IMR-90 (cell line): Measurements from ENCODE around the gene SCFD2. TPM values are rescaled to one million over a fixed set of nuclear protein-coding genes. Genes with fewer than 3 reads are reported as not detected.
A peak's percentile ranks its signal among the peaks of the same experiment; 100 is the strongest.

ENCODE experiments used
- ATAC-seq: fragments of 200-7000 bp; cut with Tn5 transposase; 2 replicates; pipeline ENCODE4 v1.9.1; 2020; ENCODE audit warnings: low read depth, mild to moderate bottlenecking, moderate library complexity
- BruUV-seq: library from RNA; stranded (reverse); fragments of 400-500 nt; replicated peaks from 2 replicates; lab custom pipeline; 2021; lab: Mats Ljungman, UMichigan
- CTCF ChIA-PET: fragments of 300-600 bp; formaldehyde crosslinking; extraction: SDS; loops from one replicate; lab custom pipeline; 2021; ENCODE audit warnings: antibody characterized with exemption; lab: Yijun Ruan, JAX
- POLR2A ChIA-PET: fragments of 300-600 bp; sonication (Branson Sonifier 250); formaldehyde crosslinking; loops from one replicate; lab custom pipeline; 2022; ENCODE audit warnings: antibody characterized with exemption; ENCODE audit not compliant: unreplicated experiment; lab: Charles Lee
- DNase-seq: peaks from one replicate; pipeline ENCODE4 v3.0.0; 2013
- H2AFZ ChIP-seq: replicated peaks from 2 replicates; pipeline ENCODE3; 2013; ENCODE audit warnings: low read length, mild to moderate bottlenecking; ENCODE audit not compliant: poor library complexity
- H2AK5ac ChIP-seq: 2 replicates; pipeline ENCODE4 v1.6.1; 2013; ENCODE audit warnings: low read depth, low read length, inconsistent platforms
- H2AK9ac ChIP-seq: replicated peaks from 2 replicates; pipeline ENCODE3; 2013; ENCODE audit warnings: mild to moderate bottlenecking, low read depth, low read length, moderate library complexity; ENCODE audit not compliant: poor library complexity
- H2BK120ac ChIP-seq: 2 replicates; pipeline ENCODE4 v1.6.1; 2013; ENCODE audit warnings: low read depth, low read length, inconsistent platforms
- H2BK15ac ChIP-seq: 3 replicates; pipeline ENCODE4 v1.6.1; 2013; ENCODE audit warnings: low read depth, low read length, inconsistent platforms
- H2BK20ac ChIP-seq: 2 replicates; pipeline ENCODE4 v1.6.1; 2013; ENCODE audit warnings: low read depth, mild to moderate bottlenecking, inconsistent platforms, low read length, moderate library complexity
- H2BK5ac ChIP-seq: 2 replicates; pipeline ENCODE4 v1.6.1; 2013; ENCODE audit warnings: mild to moderate bottlenecking, low read depth, low read length, inconsistent platforms; ENCODE audit not compliant: poor library complexity, severe bottlenecking
- H3K14ac ChIP-seq: replicated peaks from 2 replicates; pipeline ENCODE4 v1.6.1; 2013; ENCODE audit warnings: low read depth, low read length, inconsistent platforms
- H3K18ac ChIP-seq: 2 replicates; pipeline ENCODE4 v1.6.1; 2013; ENCODE audit warnings: low read depth, low read length, control low read depth
- H3K23ac ChIP-seq: 2 replicates; pipeline ENCODE4 v1.6.1; 2013; ENCODE audit warnings: low read depth, low read length, inconsistent platforms
- H3K27ac ChIP-seq: 2 replicates; pipeline ENCODE4 v1.5.1; 2013; ENCODE audit warnings: mild to moderate bottlenecking, control low read depth, low read length; ENCODE audit not compliant: insufficient read depth
- H3K27me3 ChIP-seq: 2 replicates; pipeline ENCODE4 v1.6.1; 2013; ENCODE audit warnings: low read length; ENCODE audit not compliant: control insufficient read depth, insufficient read depth
- H3K36me3 ChIP-seq: 2 replicates; pipeline ENCODE4 v1.6.1; 2013; ENCODE audit warnings: low read length, mixed read lengths; ENCODE audit not compliant: control insufficient read depth, insufficient read depth
- H3K4ac ChIP-seq: 2 replicates; pipeline ENCODE4 v1.6.1; 2013; ENCODE audit warnings: low read depth, low read length, inconsistent platforms
- H3K4me1 ChIP-seq: 2 replicates; pipeline ENCODE4 v1.6.1; 2013; ENCODE audit warnings: low read length, mixed read lengths; ENCODE audit not compliant: control insufficient read depth, insufficient read depth
- H3K4me2 ChIP-seq: 2 replicates; pipeline ENCODE4 v1.6.1; 2013; ENCODE audit warnings: low read depth, mild to moderate bottlenecking, control low read depth, low read length, moderate library complexity
- H3K4me3 ChIP-seq: 2 replicates; pipeline ENCODE4 v1.5.1; 2013; ENCODE audit warnings: low read depth, mild to moderate bottlenecking, control low read depth, low read length, moderate library complexity; ENCODE audit not compliant: insufficient read depth
- H3K56ac ChIP-seq: 2 replicates; pipeline ENCODE4 v1.6.1; 2013; ENCODE audit warnings: low read length, inconsistent platforms; ENCODE audit not compliant: insufficient read depth; ENCODE audit errors: extremely low read depth
- H3K79me1 ChIP-seq, 2 experiments: 2 replicates each; pipeline ENCODE4 v1.6.1; 2013; ENCODE audit warnings: low read length in 2 of 2, inconsistent platforms in 1 of 2, low read depth in 1 of 2
- H3K9ac ChIP-seq: 2 replicates; pipeline ENCODE4 v1.6.1; 2013; ENCODE audit warnings: low read depth, low read length, control low read depth
- H3K9me1 ChIP-seq: 2 replicates; pipeline ENCODE4 v1.6.1; 2013; ENCODE audit warnings: low read length, inconsistent platforms; ENCODE audit not compliant: insufficient read depth
- H3K9me3 ChIP-seq: 2 replicates; pipeline ENCODE4 v1.6.1; 2013; ENCODE audit warnings: low read length; ENCODE audit not compliant: control insufficient read depth, insufficient read depth
- H4K20me1 ChIP-seq: 2 replicates; pipeline ENCODE4 v1.6.1; 2013; ENCODE audit warnings: low read length, inconsistent platforms; ENCODE audit not compliant: insufficient read depth
- H4K5ac ChIP-seq: 2 replicates; pipeline ENCODE4 v1.6.1; 2013; ENCODE audit warnings: mild to moderate bottlenecking, low read depth, low read length, control low read depth
- H4K8ac ChIP-seq, 2 experiments: 2 replicates each; pipeline ENCODE4 v1.6.1; 2013; ENCODE audit warnings: low read depth in 2 of 2, low read length in 2 of 2, control low read depth in 1 of 2, inconsistent platforms in 1 of 2
- H4K91ac ChIP-seq: 2 replicates; pipeline ENCODE4 v1.6.1; 2013; ENCODE audit warnings: low read depth, low read length, inconsistent platforms; ENCODE audit not compliant: insufficient read depth
- BHLHE40 ChIP-seq: fragments of 150-350 bp; IDR thresholded peaks from 2 replicates; pipeline ENCODE4 v1.6.1; 2016; ENCODE audit warnings: mild to moderate bottlenecking, low read depth, low read length
- CEBPB ChIP-seq: IDR thresholded peaks from 2 replicates; pipeline ENCODE4 v1.6.1; 2012; ENCODE audit warnings: low read depth, low read length, improper control_type of control experiment
- CHD1 ChIP-seq: IDR thresholded peaks from 2 replicates; pipeline ENCODE4 v1.6.1; 2012; ENCODE audit warnings: low read depth, low read length, improper control_type of control experiment
- ELK1 ChIP-seq: fragments of 150-350 bp; IDR thresholded peaks from 2 replicates; pipeline ENCODE4 v1.6.1; 2016; ENCODE audit warnings: low read depth, mild to moderate bottlenecking, low read length, moderate library complexity, borderline replicate concordance
- FOS ChIP-seq: fragments of 150-350 bp; IDR thresholded peaks from 2 replicates; pipeline ENCODE4 v1.6.1; 2016; ENCODE audit warnings: low read depth, low read length
- MAFK ChIP-seq: IDR thresholded peaks from 2 replicates; pipeline ENCODE4 v1.6.1; 2012; ENCODE audit warnings: low read depth, low read length, improper control_type of control experiment
- MAZ ChIP-seq: IDR thresholded peaks from 2 replicates; pipeline ENCODE4 v1.6.1; 2012; ENCODE audit warnings: low read depth, mild to moderate bottlenecking, low read length, improper control_type of control experiment, moderate library complexity, borderline replicate concordance
- MXI1 ChIP-seq: IDR thresholded peaks from 2 replicates; pipeline ENCODE4 v1.6.1; 2012; ENCODE audit warnings: low read depth, mild to moderate bottlenecking, low read length, moderate library complexity, borderline replicate concordance
- NFE2L2 ChIP-seq: fragments of 150-350 bp; IDR thresholded peaks from 2 replicates; pipeline ENCODE4 v1.6.1; 2016; ENCODE audit warnings: low read depth, mild to moderate bottlenecking, low read length
- POLR2A ChIP-seq: IDR thresholded peaks from 2 replicates; pipeline ENCODE4 v1.6.1; 2012; ENCODE audit warnings: mild to moderate bottlenecking, low read depth, low read length
- RAD21 ChIP-seq: IDR thresholded peaks from 2 replicates; pipeline ENCODE4 v1.6.1; 2012; ENCODE audit warnings: low read length, improper control_type of control experiment
- RCOR1 ChIP-seq: IDR thresholded peaks from 2 replicates; pipeline ENCODE4 v1.6.1; 2012; ENCODE audit warnings: mild to moderate bottlenecking, low read length, improper control_type of control experiment; ENCODE audit not compliant: insufficient replicate concordance
- RFX5 ChIP-seq: IDR thresholded peaks from 2 replicates; pipeline ENCODE4 v1.8.0; 2012; ENCODE audit warnings: low read depth, mild to moderate bottlenecking, low read length, moderate library complexity
- SMC3 ChIP-seq: fragments of 150-350 bp; IDR thresholded peaks from 2 replicates; pipeline ENCODE4 v1.6.1; 2016; ENCODE audit warnings: low read depth, mild to moderate bottlenecking, antibody characterized with exemption, low read length, moderate library complexity
- USF2 ChIP-seq: fragments of 150-350 bp; IDR thresholded peaks from 2 replicates; pipeline ENCODE4 v1.6.1; 2017; ENCODE audit warnings: mild to moderate bottlenecking, antibody characterized with exemption, low read length, low read depth
- WGBS, 2 experiments: methylation state at CpG; one replicate each; pipeline versions ENCODE4 v1.1.5 to v1.1.7; 2013; ENCODE audit warnings: missing lambda C conversion rate in 2 of 2; ENCODE audit not compliant: insufficient read length in 1 of 2; ENCODE audit errors: extremely low coverage in 2 of 2; 5-methylcytosine and 5-hydroxymethylcytosine counted together
- dilution Hi-C: fragments of 300-500 bp; cut with HindIII; formaldehyde crosslinking; loops from one replicate; pipeline ENCODE4 v1.14.3; 2018; ENCODE audit warnings: low sequenced_read_pairs; ENCODE audit not compliant: unreplicated experiment
- in situ Hi-C: fragments of 300-500 bp; cut with MboI; formaldehyde crosslinking; loops from 3 replicates; pipeline ENCODE4 v1.14.3; 2019; ENCODE audit warnings: low sequenced_read_pairs, inconsistent platforms, mixed read lengths
- intact Hi-C: fragments of 100-400 bp; cut with micrococcal nuclease; formaldehyde crosslinking; loops from 2 replicates; pipeline ENCODE4 v1.10.0; 2022
- polyA plus RNA-seq, 3 experiments: library from polyadenylated mRNA; depleted of rRNA; stranded (reverse); fragments of >200 nt; gene quantifications; 2 replicates each; pipeline ENCODE4 v1.2.3, GENCODE V29; 2012; ENCODE audit warnings: low replicate concordance in 1 of 3
- total RNA-seq: library from RNA; depleted of rRNA; stranded (reverse); fragments of >200 nt; gene quantifications from 2 replicates; pipeline ENCODE4 v1.2.3, GENCODE V29; 2012
- TF ChIP-seq, protein P1 (sequence below): conservative IDR thresholded peaks from 2 replicates; pipeline ENCODE4 v1.5.1; 2012; ENCODE audit warnings: mild to moderate bottlenecking, low read depth, low read length, improper control_type of control experiment

Gene SCFD2
- total and polyA plus RNA-seq, 2 of the 4 experiments (the other 2 are of a cell fraction) = 18.9 to 62.4 TPM

GRCh38 chr4:52843351-52843750, 522.5 kb downstream of the SCFD2 start:
- H2AFZ ChIP-seq = no peak overlapping the region
- H4K91ac ChIP-seq = no peak overlapping the region
- H2BK20ac ChIP-seq = no peak overlapping the region
- H3K79me1 ChIP-seq = no peaks in the 10 kb centered on the region
- in situ Hi-C loops = no loop called here
- no peak overlapping the region for H3K4me3 ChIP-seq
- H2BK5ac ChIP-seq = no peak overlapping the region
- CTCF ChIA-PET = interaction anchor here (1.0 kb wide), 1 partner anchor 20 kb away, joined by 3 read pairs; no protein-coding TSS in a partner anchor
- H2BK120ac ChIP-seq = no peak overlapping the region
- dilution Hi-C loops = no loop called here
- peaks cover 16% of the 10 kb centered on the region; the same call in 1 of the 2 replicates for H3K4me1 ChIP-seq
- no peaks in the 10 kb centered on the region for H3K36me3 ChIP-seq
- no peak overlapping the region for H3K4me2 ChIP-seq
- no peak overlapping the region for H3K23ac ChIP-seq
- POLR2A ChIA-PET = no interaction called here
- H3K27ac ChIP-seq = no peak overlapping the region
- DNase-seq = no peak
- H3K56ac ChIP-seq = no peak overlapping the region
- TF ChIP-seq ELK1 (no peak), MAFK (no peak), NFE2L2 (no peak), CHD1 (no peak), MXI1 (no peak), RFX5 (no peak), SMC3 (no peak), FOS (no peak), RCOR1 (no peak), CEBPB (no peak), POLR2A (no peak), BHLHE40 (no peak), USF2 (no peak), MAZ (no peak), RAD21 (no peak)
- TF ChIP-seq, protein P1, sequence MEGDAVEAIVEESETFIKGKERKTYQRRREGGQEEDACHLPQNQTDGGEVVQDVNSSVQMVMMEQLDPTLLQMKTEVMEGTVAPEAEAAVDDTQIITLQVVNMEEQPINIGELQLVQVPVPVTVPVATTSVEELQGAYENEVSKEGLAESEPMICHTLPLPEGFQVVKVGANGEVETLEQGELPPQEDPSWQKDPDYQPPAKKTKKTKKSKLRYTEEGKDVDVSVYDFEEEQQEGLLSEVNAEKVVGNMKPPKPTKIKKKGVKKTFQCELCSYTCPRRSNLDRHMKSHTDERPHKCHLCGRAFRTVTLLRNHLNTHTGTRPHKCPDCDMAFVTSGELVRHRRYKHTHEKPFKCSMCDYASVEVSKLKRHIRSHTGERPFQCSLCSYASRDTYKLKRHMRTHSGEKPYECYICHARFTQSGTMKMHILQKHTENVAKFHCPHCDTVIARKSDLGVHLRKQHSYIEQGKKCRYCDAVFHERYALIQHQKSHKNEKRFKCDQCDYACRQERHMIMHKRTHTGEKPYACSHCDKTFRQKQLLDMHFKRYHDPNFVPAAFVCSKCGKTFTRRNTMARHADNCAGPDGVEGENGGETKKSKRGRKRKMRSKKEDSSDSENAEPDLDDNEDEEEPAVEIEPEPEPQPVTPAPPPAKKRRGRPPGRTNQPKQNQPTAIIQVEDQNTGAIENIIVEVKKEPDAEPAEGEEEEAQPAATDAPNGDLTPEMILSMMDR = no peak
- no peak overlapping the region; the same call in 1 of the 2 replicates for H3K18ac ChIP-seq
- no TSS peak for BruUV-seq
- peaks cover 8% of the 10 kb centered on the region for H3K9me1 ChIP-seq
- no CpG with 5 or more reads among the region's 2 CpGs for WGBS, 2 experiments
- H3K14ac ChIP-seq = no peak overlapping the region
- H4K5ac ChIP-seq = no peak overlapping the region
- H3K9ac ChIP-seq = no peak overlapping the region
- intact Hi-C loops = no loop called here
- peak overlapping the region; percentile 58; the same call in 1 of the 3 replicates for H2BK15ac ChIP-seq
- H3K9me3 ChIP-seq = no peaks in the 10 kb centered on the region
- H4K8ac ChIP-seq = no peak overlapping the region
- H4K20me1 ChIP-seq = no peaks in the 10 kb centered on the region
- H2AK5ac ChIP-seq = no peak overlapping the region
- H3K4ac ChIP-seq = no peak overlapping the region
- ATAC-seq = no peak
- no peaks in the 10 kb centered on the region for H3K27me3 ChIP-seq
- no peak overlapping the region for H2AK9ac ChIP-seq
